COLO668 (cell line): ENCODE results near the gene NUS1.
"Not testable (repeated sequence)": the region's sequence is repeated elsewhere in the genome, so short reads cannot be mapped to it uniquely, and the experiment has no call there.

Source experiments
- DNase-seq: peaks from one replicate; lab custom pipeline; 2025; ENCODE audit not compliant: unreplicated experiment; lab: John Stamatoyannopoulos, UW

Gene NUS1

DNA sequence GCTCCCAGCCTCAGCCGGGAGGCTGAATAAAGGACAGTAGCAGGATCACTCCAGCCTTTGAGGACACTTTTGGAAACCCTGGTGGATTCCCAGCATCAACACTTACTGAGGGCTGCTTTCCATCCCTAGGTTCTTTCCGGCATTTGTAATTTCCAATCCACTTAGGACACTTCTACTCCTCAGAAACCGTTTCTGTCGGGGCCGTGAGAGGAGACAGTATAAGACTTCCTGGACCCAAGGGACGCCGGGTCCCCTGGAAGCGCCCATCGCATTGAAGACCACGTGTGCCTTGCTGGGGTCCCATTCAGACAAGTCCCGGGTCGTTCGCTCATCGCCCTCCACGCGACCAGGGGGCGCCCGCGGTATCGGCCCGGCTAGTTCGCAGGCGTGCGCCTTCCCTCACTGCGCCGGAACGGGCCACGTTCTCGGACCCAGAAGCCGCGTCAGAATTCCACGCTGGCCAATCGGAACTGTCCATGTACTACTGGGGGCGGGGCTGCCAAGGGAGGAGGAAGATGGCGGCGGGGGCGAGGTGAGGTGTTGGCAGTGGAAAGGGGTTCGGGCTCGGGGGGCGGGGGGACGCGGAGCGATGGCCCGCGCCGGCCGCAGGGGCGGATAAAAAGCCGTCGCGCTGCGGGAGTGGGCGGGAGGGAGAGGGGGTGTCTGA is at the start of gene NUS1:
Gene NUS1 (plus strand): TSS at position 479 of the 667 bp plus-strand sequence. CDS start 202 bp downstream, outside the sequence.
- peak; percentile 94 for DNase-seq

DNA sequence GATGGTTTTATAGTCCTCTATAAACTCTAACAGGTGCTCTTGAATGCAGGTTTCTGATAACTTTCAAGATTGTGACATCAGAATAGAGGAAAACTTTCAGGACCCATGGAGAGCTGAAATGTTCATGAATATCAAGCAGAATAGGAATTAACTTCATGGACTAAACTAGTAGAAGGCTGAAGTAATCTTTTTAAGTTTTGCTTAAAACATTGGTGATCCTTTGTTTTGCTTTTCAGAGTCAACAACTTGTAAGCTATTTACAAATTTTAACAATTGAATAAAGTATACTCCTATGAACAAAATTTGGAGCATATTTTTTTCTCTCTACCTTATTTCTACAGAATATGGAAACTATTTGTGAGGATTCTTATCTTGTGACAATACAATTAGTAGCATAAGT is 47.7 kb upstream of the NUS1 start:
- DNase-seq: no peak

GRCh38 chr6:117629119-117629660 is 46.1 kb upstream of the NUS1 start:
- DNase-seq: no peak

GRCh38 chr6:117637770-117638169 is 37.5 kb upstream of the NUS1 start:
- DNase-seq: no peak

GRCh38 chr6:117642976-117643375 is 32.3 kb upstream of the NUS1 start:
- DNase-seq: no peak

GRCh38 chr6:117651984-117652383 is 23.3 kb upstream of the NUS1 start:
- DNase-seq: not testable (repeated sequence)

DNA sequence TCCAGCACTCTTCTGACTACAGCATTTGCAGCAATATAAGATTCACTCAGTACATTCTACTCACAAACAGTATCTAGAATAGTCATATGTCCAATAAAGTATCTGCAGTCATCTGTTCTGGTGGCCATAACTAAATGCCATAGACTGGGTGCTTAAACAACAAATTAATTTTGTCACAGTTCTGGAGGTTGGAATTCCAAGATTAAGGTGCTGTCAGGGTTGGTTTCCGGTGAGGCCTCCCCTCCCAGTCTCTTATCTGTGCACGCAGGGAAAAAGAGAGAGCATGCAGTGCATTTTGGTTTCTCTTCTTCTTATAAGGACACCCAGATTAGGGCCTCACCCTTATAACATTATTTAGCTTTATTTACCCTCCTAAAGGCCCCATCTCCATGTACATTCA is 21.3 kb upstream of the NUS1 start:
- no peak for DNase-seq

DNA sequence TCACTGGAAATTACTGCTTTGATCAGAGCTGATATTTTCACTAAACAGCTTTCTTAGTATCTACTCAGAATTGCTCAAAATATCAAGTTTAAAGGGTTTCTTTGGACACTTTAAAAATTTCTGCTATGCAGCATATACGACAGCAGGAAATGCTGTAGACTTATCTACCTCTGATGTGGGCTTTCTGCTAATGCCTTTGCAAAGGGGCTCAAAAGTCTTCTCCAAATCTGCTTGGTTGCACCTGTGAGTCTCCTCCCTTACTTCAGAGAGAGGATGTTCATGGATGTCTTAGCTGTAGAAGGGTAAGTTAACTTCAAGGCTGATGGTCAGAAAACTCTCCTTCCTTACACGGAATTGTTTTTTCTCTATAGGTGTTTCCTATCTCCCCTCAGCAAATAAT is 19.9 kb upstream of the NUS1 start:
- no peak for DNase-seq

GRCh38 chr6:117666881-117667280 is 8.4 kb upstream of the NUS1 start:
- DNase-seq: no peak

DNA sequence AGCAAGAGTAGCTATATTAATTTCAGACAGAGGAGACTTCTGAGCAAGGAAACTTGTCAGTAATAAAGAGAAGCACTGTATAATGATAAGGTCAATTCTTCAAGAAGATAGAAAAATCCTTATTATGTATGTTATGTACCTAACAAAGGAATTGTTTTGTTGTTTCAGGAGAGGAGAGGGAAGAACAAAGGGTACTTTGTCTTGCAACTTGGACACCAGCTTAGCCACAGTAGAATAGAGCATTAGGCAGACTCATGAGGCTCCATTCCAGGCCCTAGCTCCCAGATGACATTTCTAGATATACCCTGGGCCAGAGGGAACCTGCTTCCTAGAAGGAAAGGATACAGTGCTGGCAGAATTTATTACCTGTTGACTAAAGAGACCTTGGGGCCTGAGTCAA is 6.5 kb upstream of the NUS1 start:
- DNase-seq: no peak

GRCh38 chr6:117674503-117674902 is 766 bp upstream of the NUS1 start:
- no peak for DNase-seq

GRCh38 chr6:117675658-117676301 is 511 bp downstream of the NUS1 start:
- not testable (repeated sequence) for DNase-seq

GRCh38 chr6:117676577-117677218 is 1.4 kb downstream of the NUS1 start:
- DNase-seq: no peak

DNA sequence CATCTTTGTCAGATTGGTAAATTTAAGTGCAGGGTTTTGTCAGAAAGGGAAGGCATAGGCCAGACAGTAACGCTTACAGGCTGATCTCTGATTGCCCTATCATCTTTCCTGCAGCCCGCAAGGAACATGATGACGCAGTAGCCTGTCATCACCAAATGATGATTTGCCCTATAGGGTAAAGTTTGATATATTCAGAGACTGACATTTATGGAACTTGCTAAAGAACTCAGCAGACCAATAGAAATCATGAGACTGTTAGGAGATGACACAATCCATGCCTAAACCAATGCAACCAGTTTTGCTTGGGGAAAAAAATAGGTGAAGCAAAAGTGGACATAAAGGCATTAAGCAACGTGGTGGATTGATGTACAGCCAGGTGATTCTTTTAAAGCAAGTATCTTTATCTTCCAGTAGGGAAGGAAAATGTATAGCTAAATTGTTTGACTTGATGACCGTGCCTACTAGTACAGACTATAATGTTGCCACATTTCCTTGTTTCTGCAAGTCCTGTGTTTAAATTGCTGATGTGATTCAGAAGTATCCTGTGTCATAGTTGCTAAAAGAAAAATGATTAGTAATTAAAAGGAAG is 2.4 kb downstream of the NUS1 start:
- no peak for DNase-seq

DNA sequence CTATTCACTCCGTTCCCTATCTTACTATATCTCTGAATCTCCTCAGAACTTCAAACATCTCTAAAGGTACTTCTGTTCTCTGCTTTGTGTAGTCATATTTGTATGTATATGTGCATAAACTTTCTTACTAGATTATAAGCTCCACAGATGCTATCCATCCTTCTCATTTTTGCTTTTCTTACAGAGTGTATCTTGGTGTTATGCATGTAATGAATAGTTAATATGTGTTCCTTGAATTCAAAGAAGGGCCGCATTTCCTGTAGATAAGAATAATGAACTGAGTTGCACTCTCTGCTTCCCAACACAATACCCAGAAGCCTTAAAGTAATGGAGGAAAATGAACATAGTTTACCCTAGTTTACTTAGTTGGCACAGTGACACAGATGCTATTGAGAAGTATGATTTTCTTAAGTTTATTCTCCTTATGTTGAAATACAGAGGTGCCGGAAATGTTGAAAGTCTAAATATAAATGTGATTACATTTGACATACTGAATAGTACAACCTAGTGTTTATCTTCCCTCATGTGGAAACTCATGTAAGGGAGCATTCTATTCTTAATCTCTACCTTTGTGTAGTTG is 6.0 kb downstream of the NUS1 start:
- DNase-seq: no peak

- no peak for DNase-seq
These were observed 9.5 kb downstream of the NUS1 start for GRCh38 chr6:117684749-117685148.

GRCh38 chr6:117685359-117685758 is 10.1 kb downstream of the NUS1 start:
- DNase-seq: no peak

GRCh38 chr6:117687021-117687648 is 11.9 kb downstream of the NUS1 start:
- DNase-seq: no peak

DNA sequence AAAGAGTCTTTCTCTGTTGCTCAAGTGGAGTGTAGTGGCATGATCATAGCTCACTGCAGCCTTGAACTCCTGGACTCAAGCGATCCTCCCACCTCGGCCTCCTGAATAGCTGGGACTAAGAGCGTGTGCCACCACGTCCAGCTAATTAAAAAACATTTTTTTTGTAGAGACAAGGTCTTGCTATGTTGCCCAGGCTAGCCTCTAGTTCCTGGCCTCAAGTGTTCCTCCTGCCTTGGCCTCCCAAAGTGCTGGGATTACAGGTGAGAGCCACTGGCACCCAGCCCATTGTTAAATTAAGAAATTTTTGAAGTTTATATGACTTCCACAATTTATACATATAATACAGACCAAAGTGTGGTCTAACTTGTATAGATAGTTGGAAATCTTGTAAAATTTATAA is 14.3 kb downstream of the NUS1 start:
- not testable (repeated sequence) for DNase-seq

DNA sequence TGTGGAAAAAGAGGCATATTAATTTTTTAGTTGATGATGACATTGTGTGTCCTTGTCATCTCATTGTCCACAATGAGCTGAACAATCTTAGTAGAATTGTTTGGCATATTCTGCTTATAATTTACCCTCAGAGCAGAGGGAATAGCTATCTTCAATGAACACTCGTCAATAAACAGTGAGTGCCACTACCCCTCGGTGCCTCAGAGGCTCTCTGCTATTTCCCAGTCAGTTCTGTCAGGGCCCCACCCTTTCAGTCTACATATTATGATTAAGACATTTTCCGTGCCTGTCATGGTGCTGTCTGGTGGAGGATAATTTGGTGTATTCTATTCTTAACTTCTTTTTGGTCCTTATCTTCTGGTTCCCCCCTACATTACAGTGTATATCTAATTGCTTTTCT is 31.2 kb downstream of the NUS1 start:
- no peak for DNase-seq
